ENCODE measurements around the gene DHX8.

DHX8 gene

DNA sequence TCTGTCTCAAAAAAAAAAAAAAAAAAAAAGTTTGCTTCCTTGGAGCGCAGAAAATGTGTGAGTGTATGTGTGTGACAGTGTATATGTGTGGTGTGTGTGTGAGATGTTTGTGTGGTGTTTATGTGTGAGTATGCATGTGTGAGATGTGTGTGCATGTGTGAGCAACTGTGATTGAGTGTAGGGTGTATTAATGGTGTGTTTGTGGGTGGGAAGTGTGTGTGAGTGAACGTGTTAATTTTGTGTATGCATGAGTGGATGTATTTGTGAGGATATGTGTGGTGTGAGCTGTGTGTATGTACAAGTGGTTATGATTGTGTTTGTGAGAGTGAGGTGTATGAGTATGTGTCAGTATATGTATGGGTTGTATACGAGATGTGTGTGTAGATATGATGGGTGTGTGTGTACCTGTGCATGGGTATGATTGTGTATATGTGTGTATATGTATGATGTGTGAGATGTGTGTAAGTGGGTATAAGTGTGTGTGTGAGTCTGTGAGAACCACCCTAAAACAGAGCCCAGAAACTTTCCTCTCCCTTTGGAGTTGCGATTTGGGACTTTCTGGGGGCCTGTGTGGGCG, 84.8 kb downstream of the DHX8 start:
- no peak for DNase-seq (ENCODE audit: low read depth)
- TF ChIP-seq, protein P1, sequence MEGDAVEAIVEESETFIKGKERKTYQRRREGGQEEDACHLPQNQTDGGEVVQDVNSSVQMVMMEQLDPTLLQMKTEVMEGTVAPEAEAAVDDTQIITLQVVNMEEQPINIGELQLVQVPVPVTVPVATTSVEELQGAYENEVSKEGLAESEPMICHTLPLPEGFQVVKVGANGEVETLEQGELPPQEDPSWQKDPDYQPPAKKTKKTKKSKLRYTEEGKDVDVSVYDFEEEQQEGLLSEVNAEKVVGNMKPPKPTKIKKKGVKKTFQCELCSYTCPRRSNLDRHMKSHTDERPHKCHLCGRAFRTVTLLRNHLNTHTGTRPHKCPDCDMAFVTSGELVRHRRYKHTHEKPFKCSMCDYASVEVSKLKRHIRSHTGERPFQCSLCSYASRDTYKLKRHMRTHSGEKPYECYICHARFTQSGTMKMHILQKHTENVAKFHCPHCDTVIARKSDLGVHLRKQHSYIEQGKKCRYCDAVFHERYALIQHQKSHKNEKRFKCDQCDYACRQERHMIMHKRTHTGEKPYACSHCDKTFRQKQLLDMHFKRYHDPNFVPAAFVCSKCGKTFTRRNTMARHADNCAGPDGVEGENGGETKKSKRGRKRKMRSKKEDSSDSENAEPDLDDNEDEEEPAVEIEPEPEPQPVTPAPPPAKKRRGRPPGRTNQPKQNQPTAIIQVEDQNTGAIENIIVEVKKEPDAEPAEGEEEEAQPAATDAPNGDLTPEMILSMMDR (IDR thresholded peaks at IDR 0.05; ENCODE audit: low read depth, low read length, missing control alignments): no peak
- H3K4me3 ChIP-seq (ENCODE audit: low read depth, low read length): no peak overlapping the region

DNA sequence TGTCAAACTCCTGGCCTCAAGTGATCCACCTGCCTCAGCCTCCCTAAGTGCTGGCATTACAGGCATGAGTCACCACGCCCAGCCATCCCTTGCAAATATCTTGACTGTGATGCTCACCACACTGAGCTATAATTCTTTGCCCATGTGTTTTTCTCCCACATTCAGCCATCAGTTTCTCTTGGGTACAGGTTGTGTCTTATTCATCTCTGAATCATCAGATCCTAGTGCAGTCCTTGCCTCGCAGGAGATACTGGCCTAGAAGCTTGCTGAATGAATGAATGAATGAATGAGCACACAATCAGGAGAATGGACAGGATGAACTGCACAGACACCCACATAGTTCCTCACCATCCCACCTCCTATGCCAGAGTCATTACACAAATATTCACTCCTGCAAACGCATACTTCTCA, 86.7 kb downstream of the DHX8 start:
- no peak overlapping the region for H3K4me3 ChIP-seq (ENCODE audit: low read depth, low read length)
- TF ChIP-seq, protein P1 (IDR thresholded peaks at IDR 0.05; ENCODE audit: low read depth, low read length, missing control alignments): no peak
- DNase-seq (ENCODE audit: low read depth): no peak

DNA sequence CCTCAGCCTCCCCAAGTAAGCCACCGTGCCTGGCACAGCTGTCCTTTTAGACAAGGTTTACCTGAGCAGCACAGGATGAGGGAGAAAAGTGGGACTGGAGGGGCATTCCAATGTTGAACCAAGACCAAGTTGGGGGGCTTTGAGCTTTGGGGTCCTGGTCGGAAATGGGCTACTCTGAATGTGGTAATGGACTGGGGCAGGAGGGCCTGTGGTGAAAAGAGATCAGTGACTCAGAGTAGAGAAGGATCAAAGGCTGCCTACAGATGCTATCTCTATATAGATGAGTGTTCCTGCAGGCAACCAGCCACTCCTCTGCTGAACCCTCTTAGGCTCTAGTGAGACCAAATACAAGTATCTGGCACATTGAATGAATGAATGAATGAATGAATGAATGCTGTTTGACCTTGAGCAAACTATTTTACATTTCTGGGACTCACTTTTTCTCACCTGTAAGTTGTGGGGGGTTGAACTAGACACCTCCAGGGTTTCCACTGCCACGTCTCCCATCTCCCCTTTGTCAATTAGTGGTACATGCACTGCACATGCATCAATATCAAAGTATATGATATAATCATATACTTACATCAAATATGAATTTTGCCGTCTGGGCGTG, 88.7 kb downstream of the DHX8 start:
- H3K4me3 ChIP-seq (ENCODE audit: low read depth, low read length): no peak overlapping the region
- no peak for DNase-seq (ENCODE audit: low read depth)
- TF ChIP-seq, protein P1 (IDR thresholded peaks at IDR 0.05; ENCODE audit: low read depth, low read length, missing control alignments): no peak

DNA sequence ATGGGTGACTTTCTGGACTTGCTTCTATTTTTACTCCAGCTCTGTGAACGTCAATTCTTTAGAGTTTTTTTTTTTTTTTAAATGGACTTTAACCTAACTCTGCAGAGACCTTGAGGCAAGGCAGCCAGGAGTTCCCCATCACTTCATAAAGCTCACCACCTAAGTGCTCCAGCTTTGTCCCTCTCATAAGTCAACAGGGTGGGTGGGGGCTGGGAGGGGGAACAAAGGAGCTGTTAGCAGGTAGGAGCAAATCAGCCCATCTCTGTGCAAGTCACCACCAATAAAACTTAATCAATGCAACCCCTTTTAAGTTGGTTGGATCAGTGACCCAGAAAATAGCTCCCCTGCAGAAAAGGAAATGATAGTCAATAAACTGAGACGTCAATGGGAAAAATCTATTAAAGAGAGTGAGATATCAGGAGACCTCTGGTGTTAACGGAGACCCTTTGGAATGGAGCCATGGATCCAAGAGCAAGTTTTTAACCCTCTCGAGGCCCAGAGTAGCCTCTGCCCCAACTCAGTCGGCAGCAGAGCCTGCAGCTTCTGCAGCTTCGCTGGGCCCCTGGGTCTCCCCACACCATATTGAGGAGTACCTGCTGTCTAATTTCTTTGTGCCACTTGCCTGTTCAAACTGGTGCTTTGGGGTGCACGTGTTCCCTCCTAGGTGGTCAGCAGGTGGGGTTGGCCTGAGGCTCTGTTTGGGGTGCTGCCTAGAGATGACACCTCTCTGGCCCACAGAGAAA, 90.0 kb downstream of the DHX8 start:
- TF ChIP-seq, protein P1 (IDR thresholded peaks at IDR 0.05; ENCODE audit: low read depth, low read length, missing control alignments): no peak
- H3K4me3 ChIP-seq (ENCODE audit: low read depth, low read length): no peak overlapping the region
- no peak for DNase-seq (ENCODE audit: low read depth)

DNA sequence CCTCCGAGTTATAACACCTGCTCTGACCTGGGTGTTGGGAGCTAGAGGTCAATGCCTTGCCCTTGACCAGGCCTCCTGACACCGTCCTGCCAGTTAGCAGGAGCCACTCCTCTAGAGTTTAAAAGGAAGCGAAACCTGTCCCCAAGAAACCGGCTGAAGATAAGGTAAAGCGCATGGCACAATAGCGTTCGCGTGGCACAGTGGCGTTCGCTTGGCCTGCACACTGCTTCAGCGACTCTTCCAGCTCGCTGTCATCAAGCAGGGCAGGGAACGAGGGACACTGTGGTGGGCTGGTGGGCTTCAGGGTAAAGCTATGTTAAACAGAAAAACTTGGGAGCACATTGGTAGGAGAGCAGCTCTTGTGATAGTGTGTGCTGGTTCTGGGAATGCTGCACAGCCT, 90.6 kb downstream of the DHX8 start:
- no peak for DNase-seq (ENCODE audit: low read depth)
- TF ChIP-seq, protein P1 (IDR thresholded peaks at IDR 0.05; ENCODE audit: low read depth, low read length, missing control alignments): no peak
- no peak overlapping the region for H3K4me3 ChIP-seq (ENCODE audit: low read depth, low read length)

DNA sequence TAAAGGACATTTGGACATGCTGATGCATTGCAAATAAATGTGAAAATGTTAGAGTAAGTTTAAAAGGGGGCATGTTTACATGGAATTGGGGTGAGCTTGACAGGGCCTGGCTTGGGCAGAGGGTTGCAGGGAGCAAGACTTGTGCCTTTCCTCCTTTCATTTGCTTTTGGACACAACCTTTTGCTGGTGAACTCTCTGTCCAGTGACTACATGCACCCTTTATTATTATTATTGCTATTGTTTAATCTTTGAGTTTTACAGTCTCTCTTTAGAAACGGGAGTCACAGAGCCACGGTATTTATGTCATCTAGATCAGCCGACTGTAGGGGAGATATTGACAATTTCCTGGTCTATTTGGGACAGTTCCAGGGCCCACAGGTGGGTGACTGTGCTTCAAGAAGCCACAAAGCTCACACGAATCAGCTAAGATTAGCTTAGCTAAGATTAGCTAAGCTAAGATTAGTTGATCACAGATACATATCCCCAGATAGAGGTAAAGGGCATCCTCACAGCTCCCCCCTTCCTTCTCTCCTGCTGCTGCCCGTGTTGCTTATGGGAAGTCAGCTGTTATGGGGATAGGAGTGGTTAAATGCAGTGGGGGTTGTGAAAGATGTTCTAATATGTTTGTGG, 91.2 kb downstream of the DHX8 start:
- TF ChIP-seq, protein P1 (IDR thresholded peaks at IDR 0.05; ENCODE audit: low read depth, low read length, missing control alignments): no peak
- H3K4me3 ChIP-seq (ENCODE audit: low read depth, low read length): no peak overlapping the region
- DNase-seq (ENCODE audit: low read depth): no peak

All from GM12864 (cell line).